H1 (cell line): Measurements from ENCODE around the gene HK1. TPM values are rescaled to one million over a fixed set of nuclear protein-coding genes. Genes with fewer than 3 reads are reported as not detected.

Experiments
- CTCF ChIA-PET: fragments of 300-600 bp; sonication (Branson Sonifier 250); formaldehyde crosslinking; loops from one replicate; lab custom pipeline; 2021; ENCODE audit not compliant: partially characterized antibody; lab: Charles Lee
- POLR2A ChIA-PET: fragments of 300-600 bp; sonication (Branson Sonifier 250); formaldehyde crosslinking; loops from one replicate; lab custom pipeline; 2021; ENCODE audit warnings: inconsistent platforms; ENCODE audit not compliant: partially characterized antibody; lab: Charles Lee
- DNase-seq, 2 experiments: peaks; one replicate each; pipeline versions ENCODE4 v3.0.0 to v3.0.0-alpha.2; 2010 to 2022; ENCODE audit warnings: low spot score in 2 of 2, low read depth in 1 of 2, mixed read lengths in 1 of 2
- FAIRE-seq: peaks from 2 replicates; lab custom pipeline; 2011; peaks lifted over from hg19 to GRCh38; lab: Jason Lieb, UNC
- H2AFZ ChIP-seq: 2 replicates; pipeline ENCODE4 v1.8.1; 2012; ENCODE audit warnings: low read length, inconsistent platforms
- H2AK5ac ChIP-seq: 2 replicates; pipeline ENCODE4 v1.6.1; 2013; ENCODE audit warnings: low read depth, low read length
- H2BK120ac ChIP-seq: replicated peaks from 2 replicates; pipeline ENCODE3; 2013; ENCODE audit warnings: low read depth, low read length, inconsistent platforms
- H2BK12ac ChIP-seq: 2 replicates; pipeline ENCODE4 v1.6.1; 2013; ENCODE audit warnings: low read depth, low read length
- H2BK15ac ChIP-seq: 2 replicates; pipeline ENCODE4 v1.6.1; 2013; ENCODE audit warnings: low read length
- H2BK20ac ChIP-seq: 2 replicates; pipeline ENCODE4 v1.6.1; 2013; ENCODE audit warnings: low read length
- H2BK5ac ChIP-seq: 2 replicates; pipeline ENCODE4 v1.6.1; 2013; ENCODE audit warnings: low read depth, low read length
- H3K14ac ChIP-seq: 2 replicates; pipeline ENCODE4 v1.6.1; 2013; ENCODE audit warnings: inconsistent platforms; ENCODE audit not compliant: insufficient read length
- H3K18ac ChIP-seq: 2 replicates; pipeline ENCODE4 v1.6.1; 2013; ENCODE audit warnings: low read length; ENCODE audit errors: extremely low read depth
- H3K23ac ChIP-seq: 2 replicates; pipeline ENCODE4 v1.6.1; 2013; ENCODE audit warnings: inconsistent platforms; ENCODE audit not compliant: insufficient read length
- H3K23me2 ChIP-seq: 2 replicates; pipeline ENCODE4 v1.6.1; 2013; ENCODE audit warnings: low read depth, low read length
- H3K27ac ChIP-seq: 2 replicates; pipeline ENCODE4 v1.6.1; 2011; ENCODE audit warnings: low read depth, low read length, inconsistent platforms
- H3K27me3 ChIP-seq, 4 experiments: replicated peaks in 1 of 4; 1 replicate in 1 of 4; 2 replicates in 3 of 4; pipeline versions ENCODE4 v1.6.1 to v1.8.1; 2011 to 2013; ENCODE audit warnings: low read length in 3 of 4, mild to moderate bottlenecking in 3 of 4, inconsistent platforms in 2 of 4, mixed read lengths in 2 of 4, moderate library complexity in 1 of 4; ENCODE audit not compliant: control insufficient read depth in 3 of 4, insufficient read depth in 3 of 4; ENCODE audit errors: extremely low read depth in 1 of 4
- H3K36me3 ChIP-seq, 4 experiments: 2 replicates each; pipeline versions ENCODE4 v1.6.1 to v1.8.1; 2011 to 2013; ENCODE audit warnings: mild to moderate bottlenecking in 4 of 4, low read length in 3 of 4, moderate library complexity in 2 of 4, control low read depth in 1 of 4, inconsistent platforms in 1 of 4; ENCODE audit not compliant: insufficient read depth in 4 of 4, control insufficient read depth in 2 of 4
- H3K4ac ChIP-seq: replicated peaks from 2 replicates; pipeline ENCODE3; 2013; ENCODE audit warnings: low read length, low read depth, mixed read lengths, inconsistent platforms; ENCODE audit not compliant: insufficient read length
- H3K4me1 ChIP-seq, 4 experiments: replicated peaks in 1 of 4; 1 replicate in 1 of 4; 2 replicates in 3 of 4; pipeline versions ENCODE4 v1.6.1 to v1.8.1; 2011 to 2013; ENCODE audit warnings: low read length in 3 of 4, inconsistent platforms in 2 of 4, mixed read lengths in 1 of 4; ENCODE audit not compliant: insufficient read depth in 4 of 4, control insufficient read depth in 3 of 4
- H3K4me2 ChIP-seq, 2 experiments: 2 replicates each; pipeline versions ENCODE4 v1.6.1 to v1.8.1; 2011 to 2013; ENCODE audit warnings: low read depth in 2 of 2, low read length in 2 of 2, control low read depth in 1 of 2, inconsistent platforms in 1 of 2, mild to moderate bottlenecking in 1 of 2; ENCODE audit not compliant: insufficient read depth in 1 of 2
- H3K4me3 ChIP-seq, 4 experiments: fragments of 200-600, 300-600 bp in 1 of 4; sonication (generic), shearing (Covaris generic), sonication (Bioruptor Twin) in 1 of 4; 2 replicates each; pipeline versions ENCODE4 v1.5.1 to v1.8.1; 2011 to 2016; ENCODE audit warnings: low read length in 4 of 4, low read depth in 3 of 4, control low read depth in 2 of 4, inconsistent platforms in 2 of 4, mild to moderate bottlenecking in 2 of 4, mixed read lengths in 1 of 4, moderate library complexity in 1 of 4; ENCODE audit not compliant: insufficient read depth in 2 of 4; ENCODE audit errors: extremely low read depth in 1 of 4
- H3K56ac ChIP-seq: replicated peaks from 2 replicates; pipeline ENCODE3; 2013; ENCODE audit warnings: low read depth, mild to moderate bottlenecking, mixed read lengths, low read length, inconsistent platforms; ENCODE audit not compliant: insufficient read length
- H3K79me1 ChIP-seq: 2 replicates; pipeline ENCODE4 v1.6.1; 2013; ENCODE audit warnings: low read depth, low read length, control low read depth
- H3K79me2 ChIP-seq, 2 experiments: 2 replicates each; pipeline versions ENCODE4 v1.6.1 to v1.8.1; 2012 to 2013; ENCODE audit warnings: low read length in 2 of 2, mild to moderate bottlenecking in 2 of 2, inconsistent platforms in 1 of 2; ENCODE audit not compliant: insufficient read depth in 2 of 2, control insufficient read depth in 1 of 2
- H3K9ac ChIP-seq, 4 experiments: replicated peaks in 1 of 4; 1 replicate in 1 of 4; 2 replicates in 3 of 4; pipeline versions ENCODE4 v1.6.1 to v1.8.1; 2011 to 2013; ENCODE audit warnings: low read depth in 3 of 4, low read length in 3 of 4, control low read depth in 2 of 4, mild to moderate bottlenecking in 2 of 4, moderate library complexity in 2 of 4, inconsistent platforms in 1 of 4; ENCODE audit errors: extremely low read depth in 1 of 4
- H3K9me3 ChIP-seq, 2 experiments: 2 replicates each; pipeline versions ENCODE4 v1.6.1 to v1.8.1; 2012 to 2013; ENCODE audit warnings: mild to moderate bottlenecking in 2 of 2, moderate library complexity in 2 of 2, control low read depth in 1 of 2, inconsistent platforms in 1 of 2, low read depth in 1 of 2, low read length in 1 of 2, mixed read lengths in 1 of 2; ENCODE audit not compliant: insufficient read depth in 2 of 2
- H4K20me1 ChIP-seq, 2 experiments: replicated peaks in 1 of 2; 2 replicates each; pipeline versions ENCODE3 to v1.8.1; 2011 to 2013; ENCODE audit warnings: inconsistent platforms in 2 of 2, low read length in 2 of 2, mild to moderate bottlenecking in 1 of 2; ENCODE audit not compliant: insufficient read depth in 2 of 2, control insufficient read depth in 1 of 2
- H4K5ac ChIP-seq: 2 replicates; pipeline ENCODE4 v1.6.1; 2013; ENCODE audit warnings: low read length, low read depth, mixed read lengths, inconsistent platforms; ENCODE audit not compliant: insufficient read length
- H4K8ac ChIP-seq: 2 replicates; pipeline ENCODE4 v1.8.0; 2013; ENCODE audit warnings: mild to moderate bottlenecking, moderate library complexity, low read length, inconsistent platforms; ENCODE audit not compliant: insufficient read depth; ENCODE audit errors: extremely low read depth
- H4K91ac ChIP-seq: replicated peaks from 2 replicates; pipeline ENCODE3; 2013; ENCODE audit warnings: low read length, mixed read lengths, inconsistent platforms; ENCODE audit not compliant: insufficient read length
- BRCA1 ChIP-seq: IDR thresholded peaks from 2 replicates; pipeline ENCODE4 v1.6.1; 2012; ENCODE audit warnings: low read depth, low read length, improper control_type of control experiment
- EGR1 ChIP-seq: IDR thresholded peaks from 2 replicates; pipeline ENCODE4 v1.6.1; 2011; ENCODE audit warnings: low read depth, low read length, borderline replicate concordance
- JUND ChIP-seq: IDR thresholded peaks from 2 replicates; pipeline ENCODE4 v1.6.1; 2011; ENCODE audit warnings: mild to moderate bottlenecking, improper control_type of control experiment, low read length
- NRF1 ChIP-seq: IDR thresholded peaks from 2 replicates; pipeline ENCODE4 v1.6.1; 2011; ENCODE audit warnings: mild to moderate bottlenecking, low read depth, low read length, improper control_type of control experiment
- POU5F1 ChIP-seq: IDR thresholded peaks from 2 replicates; pipeline ENCODE4 v1.6.1; 2011; ENCODE audit warnings: low read depth, mild to moderate bottlenecking, low read length, moderate library complexity
- SIRT6 ChIP-seq: IDR thresholded peaks from one replicate; pipeline ENCODE4 v1.7.1; 2012; ENCODE audit warnings: low read length, inconsistent platforms
- TAF1 ChIP-seq: IDR thresholded peaks from 2 replicates; pipeline ENCODE4 v1.6.1; 2011; ENCODE audit warnings: mild to moderate bottlenecking, low read depth, low read length
- TBP ChIP-seq: IDR thresholded peaks from 2 replicates; pipeline ENCODE4 v1.6.1; 2011; ENCODE audit warnings: low read depth, low read length, improper control_type of control experiment
- WGBS, 2 experiments: shearing (Covaris generic) in 1 of 2; methylation state at CpG; one replicate each; pipeline versions ENCODE4 v1.1.6 to v1.1.7; 2013 to 2015; ENCODE audit warnings: low lambda C conversion rate in 2 of 2, mixed read lengths in 2 of 2, inconsistent platforms in 1 of 2, low coverage in 1 of 2, missing lambda C conversion rate in 1 of 2; ENCODE audit not compliant: insufficient replicate concordance in 2 of 2, insufficient coverage in 1 of 2, insufficient read length in 1 of 2; ENCODE audit errors: extremely low coverage in 1 of 2, missing lambda C conversion rate in 1 of 2; 5-methylcytosine and 5-hydroxymethylcytosine counted together
- polyA plus RNA-seq, 7 experiments: library from polyadenylated mRNA; depleted of rRNA in 3 of 7; stranded (reverse) in 5 of 7; unstranded in 2 of 7; fragments of >200 nt in 5 of 7; fragments of 200-250 nt in 2 of 7; gene quantifications; 1 replicate in 5 of 7; 2 replicates in 1 of 7; 4 replicates in 1 of 7; pipeline versions ENCODE4 v1.2.1 to v1.2.3, GENCODE V29; 2011 to 2013; ENCODE audit warnings: missing spikeins in 2 of 7, mixed read lengths in 2 of 7
- total RNA-seq: library from RNA; stranded (reverse); fragmentation: NEBNext Ultra II Directional; extraction: Animal tissue kit (Norgen Biotek cat#: 25700); gene quantifications from 2 replicates; pipeline ENCODE4 v1.2.1, GENCODE V29; 2021
- TF ChIP-seq, protein P1 (sequence below): IDR thresholded peaks from 2 replicates; pipeline ENCODE4 v1.6.1; 2012; ENCODE audit warnings: inconsistent platforms

HK1 gene
- total and polyA plus RNA-seq, 2 of the 8 experiments (the other 6 are each of a cell fraction or from before 2014, with no cell fraction given), result 55.8 to 247 TPM

GRCh38 chr10:69379800-69380199 is 101.5 kb downstream of the HK1 start:
- H3K4me1 ChIP-seq, result peaks cover 0 to 18% (median 12%) of the 10 kb centered on the region in 4 experiments; a peak in 6 of 7 replicates
- no peak overlapping the region for H3K18ac ChIP-seq
- H3K23me2 ChIP-seq, result no peaks in the 10 kb centered on the region
- H2BK12ac ChIP-seq, result no peak overlapping the region
- no peaks in the 10 kb centered on the region for H3K27me3 ChIP-seq
- H3K4me2 ChIP-seq, result no peak overlapping the region
- no peaks in the 10 kb centered on the region; a peak in 1 of 4 replicates for H3K79me2 ChIP-seq
- ChIA-PET POLR2A (no interaction called here), CTCF (interaction anchor here (0.7 kb wide), 1 partner anchor 141 kb away, joined by 3 read pairs; no protein-coding TSS in a partner anchor)
- no peaks in the 10 kb centered on the region for H4K20me1 ChIP-seq
- H3K14ac ChIP-seq, result no peak overlapping the region
- 95% methylated on average over 16 of the region's 16 CpGs; no CpG with 5 or more reads in 1 of the 2 experiments for WGBS, 2 experiments
- H3K27ac ChIP-seq, result no peak overlapping the region
- H3K9ac ChIP-seq, result no peak overlapping the region
- H4K5ac ChIP-seq, result no peak overlapping the region
- H2BK20ac ChIP-seq, result no peak overlapping the region
- H3K4me3 ChIP-seq, result no peak overlapping the region
- no peak overlapping the region for H3K4ac ChIP-seq
- DNase-seq (no peak), FAIRE-seq (no peak)
- H3K36me3 ChIP-seq, result peaks cover 23 to 55% (median 46%) of the 10 kb centered on the region in 4 experiments
- H3K23ac ChIP-seq, result no peak overlapping the region
- H4K8ac ChIP-seq, result no peak overlapping the region
- H2BK120ac ChIP-seq, result no peak overlapping the region
- H3K9me3 ChIP-seq, result no peaks in the 10 kb centered on the region
- H2AFZ ChIP-seq, result no peak overlapping the region
- H3K79me1 ChIP-seq, result peaks cover 11% of the 10 kb centered on the region
- TF ChIP-seq NRF1 (no peak), POU5F1 (no peak), SIRT6 (no peak), TBP (no peak), JUND (no peak), EGR1 (no peak), TAF1 (no peak), BRCA1 (no peak)
- TF ChIP-seq, protein P1, sequence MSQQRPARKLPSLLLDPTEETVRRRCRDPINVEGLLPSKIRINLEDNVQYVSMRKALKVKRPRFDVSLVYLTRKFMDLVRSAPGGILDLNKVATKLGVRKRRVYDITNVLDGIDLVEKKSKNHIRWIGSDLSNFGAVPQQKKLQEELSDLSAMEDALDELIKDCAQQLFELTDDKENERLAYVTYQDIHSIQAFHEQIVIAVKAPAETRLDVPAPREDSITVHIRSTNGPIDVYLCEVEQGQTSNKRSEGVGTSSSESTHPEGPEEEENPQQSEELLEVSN, result no peak
- H2BK5ac ChIP-seq, result no peak overlapping the region
- H4K91ac ChIP-seq, result no peak overlapping the region
- no peak overlapping the region for H2BK15ac ChIP-seq
- H3K56ac ChIP-seq, result no peak overlapping the region
- H2AK5ac ChIP-seq, result no peak overlapping the region
